Heart right ventricle (tissue), 16 donors: ENCODE results near the gene ZC3H11A. TPM values are rescaled to one million over a fixed set of nuclear protein-coding genes. Genes with fewer than 3 reads are reported as not detected.

Experiments used
- ATAC-seq, 8 donors: fragments of 200-7000 bp; cut with Tn5 transposase; one replicate each; pipeline ENCODE4 v1.9.1; 2020; ENCODE audit warnings: mild to moderate bottlenecking in 8 of 8, moderate library complexity in 8 of 8, moderate number of reproducible peaks in 1 of 8
- DNase-seq, 2 donors: peaks; one replicate each; pipeline ENCODE4 v3.0.0-alpha.2; 2020
- H3K27ac ChIP-seq, 10 donors: fragments of 200-600 bp; sonication (generic) in 2 of 10; one replicate each; pipeline versions ENCODE4 v1.5.0 to v1.8.0; 2020 to 2022; ENCODE audit warnings: mild to moderate bottlenecking in 3 of 10
- H3K27me3 ChIP-seq, 7 donors: fragments of 200-600 bp; one replicate each; pipeline ENCODE4 v1.8.0; 2021 to 2022; ENCODE audit warnings: mild to moderate bottlenecking in 2 of 7
- H3K36me3 ChIP-seq, 9 donors: fragments of 200-600 bp; sonication (generic) in 1 of 9; one replicate each; pipeline versions ENCODE4 v1.5.0 to v1.8.0; 2020 to 2022; ENCODE audit warnings: mild to moderate bottlenecking in 2 of 9
- H3K4me1 ChIP-seq, 9 donors: fragments of 200-600 bp; sonication (generic) in 1 of 9; one replicate each; pipeline versions ENCODE4 v1.5.0 to v1.8.0; 2020 to 2022; ENCODE audit warnings: mild to moderate bottlenecking in 4 of 9
- H3K4me3 ChIP-seq, 10 donors: fragments of 200-600 bp; sonication (generic) in 2 of 10; one replicate each; pipeline versions ENCODE4 v1.5.0 to v1.8.0; 2020 to 2022; ENCODE audit warnings: mild to moderate bottlenecking in 7 of 10, moderate library complexity in 2 of 10
- H3K9me3 ChIP-seq, 11 donors: fragments of 200-600 bp in 10 of 11; sonication (generic) in 2 of 11; one replicate each; pipeline versions ENCODE4 v1.5.0 to v1.8.0; 2013 to 2022; ENCODE audit warnings: mild to moderate bottlenecking in 2 of 11, control low read depth in 1 of 11, moderate library complexity in 1 of 11
- WGBS, 2 donors: extraction: QIAGEN DNeasy Blood & Tissue Kit; methylation state at CpG; one replicate each; pipeline ENCODE4 v1.1.7; 2013; ENCODE audit warnings: inconsistent platforms in 1 of 2; 5-methylcytosine and 5-hydroxymethylcytosine counted together
- intact Hi-C, 10 donors: fragments of 100-400 bp; cut with DNase I; formaldehyde crosslinking; loops; one replicate each; pipeline versions ENCODE4 v1.11.1 to v1.14.2; 2022
- polyA plus RNA-seq, 2 donors: library from polyadenylated mRNA; stranded (reverse); fragments of 200-250 nt; gene quantifications; one replicate each; pipeline ENCODE4 v1.2.3, GENCODE V29; 2013
- total RNA-seq, 10 donors: library from RNA; stranded (reverse); fragmentation: NEBNext Ultra II Directional in 3 of 10; extraction: Animal tissue kit (Norgen Biotek cat#: 25700) in 3 of 10; gene quantifications; one replicate each; pipeline versions ENCODE4 v1.2.1 to v1.2.4, GENCODE V29; 2021 to 2023
- TF ChIP-seq, protein P1 (sequence below), 9 donors: fragments of 200-600 bp; sonication (generic) in 2 of 9; IDR thresholded peaks; one replicate each; pipeline versions ENCODE4 v1.5.0 to v1.8.0; 2021 to 2022; ENCODE audit warnings: antibody characterized with exemption in 9 of 9, mild to moderate bottlenecking in 5 of 9, moderate library complexity in 1 of 9
- donor health status: Arrhythmogenic right ventricular cardiomyopathy.
- donor health status: ischemic (EF 13 %, LVEDD 7.1; RV severe dilation, severe dysfunction).
- donor health status: healthy with polysubstance abuse.
- donor health status: DM: no; HTN: yes; CAD: no.
- donor health status: DM: no; HTN: no; CAD: no.
- donor health status: ischemic (EF 25% LVEDD 6.9; RV normal size, moderate dysfunction).
- donor health status: ischemic (EF 25% LVEDD 5.7; RV mildly dilated, moderate dysfunction).
- donor health status: healthy.
- donor health status: DM: yes; HTN: yes; CAD: no.
- donor health status: Ischemic cardiomyopathy.
- donor health status: ischemic (EF 35%, LVEDD 5.7; RV mildly dilated, moderate dysfunction).
- donor health status: nonischemic (EF 11% LVEDD 7.7; RV severe dilation, severe dysfunction).
- donor health status: DM: yes; HTN: yes; CAD: no.
- donor health status: PGD.
- donor health status: ischemic (EF 29% LVEDD 5.4; RV normal size, mild dysfunction).
- donor health status: nonischemic (EF 23%, LVEDD 6.1; RV moderate dilation, normal function).

The ZC3H11A gene
- total and polyA plus RNA-seq, 12 donors, result 25.3 to 63.8 (median 41.9) TPM

DNA sequence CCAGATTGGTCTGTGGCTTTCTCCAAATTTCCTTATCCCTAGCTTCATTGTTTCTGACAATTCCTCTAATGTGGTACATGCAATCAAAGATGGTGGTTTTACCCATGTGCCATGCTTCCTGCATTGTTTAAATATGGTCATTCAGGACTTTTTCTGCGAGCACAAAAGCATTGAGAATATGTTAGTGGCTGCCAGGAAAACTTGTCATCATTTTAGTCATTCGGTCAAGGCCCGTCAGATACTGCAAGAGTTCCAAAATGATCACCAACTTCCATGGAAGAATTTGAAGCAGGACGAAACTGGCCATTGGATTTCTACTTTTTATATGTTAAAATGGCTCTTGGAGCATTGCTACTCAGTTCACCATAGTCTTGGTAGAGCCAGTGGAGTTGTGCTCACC lies 3.7 kb downstream of the ZC3H11A start:
- Histone ChIP-seq H3K36me3 (peaks cover 0 to 54% (median 7%) of the 10 kb centered on the region in 9 donors), H3K27me3 (no peaks in the 10 kb centered on the region), H3K9me3 (no peaks in the 10 kb centered on the region), H3K4me3 (no peak overlapping the region), H3K27ac (peak overlapping the region in 2 of 10 donors; percentile 6 to 17), H3K4me1 (peaks cover 11 to 78% (median 64%) of the 10 kb centered on the region in 9 donors)
- intact Hi-C loops, result loop anchor here in 4 of 10 donors (2.0 to 10.0 kb wide), 5 partner anchors 58 to 1826 kb away; partner anchors contain the start of gene ATP2B4 (in 2 of the 4)
- ATAC-seq, result no peak
- DNase-seq, result no peak
- TF ChIP-seq, protein P1, sequence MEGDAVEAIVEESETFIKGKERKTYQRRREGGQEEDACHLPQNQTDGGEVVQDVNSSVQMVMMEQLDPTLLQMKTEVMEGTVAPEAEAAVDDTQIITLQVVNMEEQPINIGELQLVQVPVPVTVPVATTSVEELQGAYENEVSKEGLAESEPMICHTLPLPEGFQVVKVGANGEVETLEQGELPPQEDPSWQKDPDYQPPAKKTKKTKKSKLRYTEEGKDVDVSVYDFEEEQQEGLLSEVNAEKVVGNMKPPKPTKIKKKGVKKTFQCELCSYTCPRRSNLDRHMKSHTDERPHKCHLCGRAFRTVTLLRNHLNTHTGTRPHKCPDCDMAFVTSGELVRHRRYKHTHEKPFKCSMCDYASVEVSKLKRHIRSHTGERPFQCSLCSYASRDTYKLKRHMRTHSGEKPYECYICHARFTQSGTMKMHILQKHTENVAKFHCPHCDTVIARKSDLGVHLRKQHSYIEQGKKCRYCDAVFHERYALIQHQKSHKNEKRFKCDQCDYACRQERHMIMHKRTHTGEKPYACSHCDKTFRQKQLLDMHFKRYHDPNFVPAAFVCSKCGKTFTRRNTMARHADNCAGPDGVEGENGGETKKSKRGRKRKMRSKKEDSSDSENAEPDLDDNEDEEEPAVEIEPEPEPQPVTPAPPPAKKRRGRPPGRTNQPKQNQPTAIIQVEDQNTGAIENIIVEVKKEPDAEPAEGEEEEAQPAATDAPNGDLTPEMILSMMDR (IDR thresholded peaks at IDR 0.05), result no peak
- WGBS, 2 donors, result 60 to 73% methylated on average over 4 of the region's 4 CpGs

DNA sequence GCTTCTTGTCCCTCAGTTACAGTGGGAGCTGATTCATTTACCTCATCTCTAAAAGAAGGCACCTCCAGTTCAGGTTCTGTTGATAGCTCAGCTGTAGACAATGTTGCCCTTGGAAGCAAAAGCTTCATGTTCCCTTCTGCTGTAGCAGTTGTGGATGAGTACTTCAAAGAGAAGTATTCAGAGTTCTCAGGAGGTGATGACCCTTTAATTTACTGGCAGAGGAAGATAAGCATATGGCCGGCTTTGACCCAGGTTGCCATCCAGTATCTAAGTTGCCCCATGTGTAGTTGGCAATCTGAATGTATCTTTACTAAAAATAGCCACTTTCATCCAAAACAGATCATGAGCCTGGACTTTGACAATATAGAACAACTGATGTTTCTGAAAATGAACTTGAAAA lies 4.5 kb downstream of the ZC3H11A start:
- intact Hi-C loops, result loop anchor here in 4 of 10 donors (2.0 to 10.0 kb wide), 5 partner anchors 59 to 1825 kb away; partner anchors contain the start of gene ATP2B4 (in 2 of the 4)
- Histone ChIP-seq H3K36me3 (peaks cover 0 to 62% (median 7%) of the 10 kb centered on the region in 9 donors), H3K9me3 (no peaks in the 10 kb centered on the region), H3K4me1 (peaks cover 11 to 78% (median 62%) of the 10 kb centered on the region in 9 donors), H3K4me3 (no peak overlapping the region), H3K27me3 (no peaks in the 10 kb centered on the region), H3K27ac (peak overlapping the region in 2 of 10 donors; percentile 6 to 17)
- DNase-seq (no peak), ATAC-seq (no peak)
- TF ChIP-seq, protein P1 (IDR thresholded peaks at IDR 0.05), result no peak
- WGBS, 2 donors, result 27 to 33% methylated on average over 1 of the region's 1 CpG

- Histone ChIP-seq H3K9me3 (no peaks in the 10 kb centered on the region), H3K36me3 (peaks cover 0 to 86% (median 7%) of the 10 kb centered on the region in 9 donors), H3K4me3 (no peak overlapping the region), H3K27ac (no peak overlapping the region), H3K27me3 (no peaks in the 10 kb centered on the region), H3K4me1 (peaks cover 0 to 45% (median 32%) of the 10 kb centered on the region in 9 donors)
- 96 to 99% methylated on average over 7 of the region's 7 CpGs for WGBS, 2 donors
- ATAC-seq (no peak), DNase-seq (no peak)
- intact Hi-C loops, result no loop called here
- TF ChIP-seq, protein P1 (IDR thresholded peaks at IDR 0.05), result no peak
Measured at GRCh38 chr1:203805689-203806088, 10.3 kb downstream of the ZC3H11A start.

DNA sequence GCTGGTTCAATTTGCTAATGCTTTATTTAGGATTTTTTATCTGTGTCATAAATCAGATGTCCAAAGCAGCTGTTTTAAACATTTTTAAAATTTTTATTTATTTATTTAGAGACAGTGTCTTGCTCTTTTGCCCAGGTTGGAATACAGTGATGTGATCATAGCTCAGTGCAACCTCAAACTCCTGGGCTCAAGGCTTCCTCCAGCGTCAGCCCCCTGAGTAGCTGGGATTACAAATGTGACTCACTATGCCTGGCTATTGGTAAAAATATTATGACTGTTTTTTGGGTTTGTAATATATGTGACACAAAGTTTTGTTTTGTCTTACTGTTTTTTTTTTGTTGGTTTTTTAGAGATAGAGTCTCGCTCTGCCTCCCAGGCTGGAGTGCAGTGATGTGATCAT lies 11.8 kb downstream of the ZC3H11A start:
- Histone ChIP-seq H3K27ac (no peak overlapping the region), H3K4me3 (no peak overlapping the region), H3K9me3 (no peaks in the 10 kb centered on the region), H3K36me3 (peaks cover 0 to 90% (median 7%) of the 10 kb centered on the region in 9 donors), H3K27me3 (no peaks in the 10 kb centered on the region), H3K4me1 (peaks cover 0 to 33% (median 18%) of the 10 kb centered on the region in 9 donors)
- WGBS, 2 donors, result 82 to 86% methylated on average over 2 of the region's 2 CpGs
- intact Hi-C loops, result no loop called here
- TF ChIP-seq, protein P1 (IDR thresholded peaks at IDR 0.05), result no peak
- peak in 1 of 8 donors; percentile 16 for ATAC-seq
- DNase-seq, result no peak
